SU-DHL-6 (cell line): ENCODE measurements around the gene RIPK4.

Source experiments
- H2AFZ ChIP-seq: fragments of 200-600 bp; sonication (generic); 2 replicates; pipeline ENCODE4 v1.6.1; 2014; ENCODE audit warnings: low read depth, mild to moderate bottlenecking, moderate library complexity, mixed read lengths, antibody characterized with exemption, low read length; ENCODE audit not compliant: severe bottlenecking
- H3F3A ChIP-seq: fragments of 200-600 bp; shearing (Covaris generic); 2 replicates; pipeline ENCODE4 v1.6.0; 2016; ENCODE audit warnings: antibody characterized with exemption, mild to moderate bottlenecking; ENCODE audit not compliant: insufficient read depth
- H3K27ac ChIP-seq: fragments of 200-600 bp; sonication (generic); 2 replicates; pipeline ENCODE4 v1.5.1; 2016; ENCODE audit warnings: low read depth, mild to moderate bottlenecking, low read length, moderate library complexity, mixed read lengths
- H3K27me3 ChIP-seq: fragments of 200-600 bp; sonication (generic), shearing (Covaris generic); 2 replicates; pipeline ENCODE4 v1.6.0; 2014; ENCODE audit warnings: mild to moderate bottlenecking, low read length
- H3K36me3 ChIP-seq: fragments of 200-600 bp; sonication (generic); 2 replicates; pipeline ENCODE4 v1.6.1; 2014; ENCODE audit warnings: mild to moderate bottlenecking, low read length, mixed read lengths
- H3K4me2 ChIP-seq: fragments of 300-600, 200-600 bp; shearing (Covaris generic), sonication (generic); 2 replicates; pipeline ENCODE4 v1.6.0; 2014; ENCODE audit warnings: low read length, low read depth, mild to moderate bottlenecking; ENCODE audit not compliant: poor library complexity, severe bottlenecking
- H3K4me3 ChIP-seq: fragments of 200-600 bp; sonication (generic); 2 replicates; pipeline ENCODE4 v1.5.1; 2014; ENCODE audit warnings: antibody characterized with exemption, low read length, mild to moderate bottlenecking, mixed read lengths; ENCODE audit not compliant: insufficient read depth, poor library complexity, severe bottlenecking
- H3K79me2 ChIP-seq: fragments of 200-600 bp; sonication (generic); 2 replicates; pipeline ENCODE4 v1.6.1; 2014; ENCODE audit warnings: mild to moderate bottlenecking, low read length, moderate library complexity; ENCODE audit not compliant: insufficient read depth
- H3K9ac ChIP-seq: fragments of 200-600 bp; sonication (generic); 2 replicates; pipeline ENCODE4 v1.7.0; 2014; ENCODE audit warnings: mild to moderate bottlenecking, low read length
- H3K9me2 ChIP-seq: fragments of 200-600 bp; sonication (generic); replicated peaks from 2 replicates; pipeline ENCODE4 v1.6.1; 2014; ENCODE audit warnings: low read length; ENCODE audit not compliant: insufficient read depth
- H3K9me3 ChIP-seq: fragments of 200-600 bp; sonication (generic); 2 replicates; pipeline ENCODE4 v1.6.1; 2014; ENCODE audit warnings: low read length, mixed read lengths; ENCODE audit not compliant: insufficient read depth
- H4K20me1 ChIP-seq: fragments of 200-600 bp; sonication (generic); 2 replicates; pipeline ENCODE4 v1.6.1; 2014; ENCODE audit warnings: low read depth, mild to moderate bottlenecking, antibody characterized with exemption, low read length, moderate library complexity, mixed read lengths
- EZH2phosphoT487 ChIP-seq: fragments of 200-600 bp; sonication (generic), shearing (Covaris generic); conservative IDR thresholded peaks from 2 replicates; pipeline ENCODE4 v1.6.1; 2018; ENCODE audit warnings: mild to moderate bottlenecking, antibody characterized with exemption, low read length, moderate library complexity, mixed read lengths
- TF ChIP-seq, protein P1 (sequence below): fragments of 200-600 bp; sonication (generic); IDR thresholded peaks from one replicate; pipeline ENCODE4 v1.5.1; 2017; ENCODE audit warnings: antibody characterized with exemption, mild to moderate bottlenecking, low read length, moderate library complexity; ENCODE audit not compliant: insufficient read depth, poor library complexity, severe bottlenecking

The RIPK4 gene

DNA sequence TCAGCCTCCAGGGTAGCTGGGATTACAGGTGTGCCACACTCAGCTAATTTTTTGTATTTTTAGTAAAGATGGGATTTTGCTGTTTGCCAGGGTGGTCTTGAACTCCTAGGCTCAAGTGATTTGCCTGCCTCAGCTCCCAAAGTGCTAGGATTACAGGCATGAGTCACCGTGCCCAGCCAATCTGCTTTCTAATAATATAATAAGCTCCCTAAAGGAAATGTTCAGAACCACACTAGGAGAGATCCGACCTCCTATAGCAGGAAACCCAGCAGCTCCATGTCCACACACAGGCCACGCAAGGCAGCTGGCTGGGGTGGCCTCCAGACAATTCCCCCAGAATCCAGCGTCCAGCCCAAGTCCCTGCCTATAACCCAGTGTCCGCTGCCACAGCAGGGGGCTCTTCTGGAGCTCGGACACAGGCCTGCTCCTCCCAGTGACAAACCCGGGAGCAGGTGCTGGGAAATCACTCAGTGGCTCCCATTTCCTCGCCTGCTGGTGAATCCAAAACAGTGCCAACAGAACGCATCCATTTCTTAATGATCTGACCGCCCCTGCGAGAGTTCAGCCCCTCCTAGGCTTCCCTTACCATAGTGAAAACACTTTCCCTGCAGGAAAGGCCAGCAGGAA, 7.5 kb downstream of the RIPK4 start:
- H3K36me3 ChIP-seq, result no peaks in the 10 kb centered on the region
- H3F3A ChIP-seq, result no peaks in the 10 kb centered on the region
- no peaks in the 10 kb centered on the region for H4K20me1 ChIP-seq
- H2AFZ ChIP-seq, result no peak overlapping the region
- TF ChIP-seq, protein P1, sequence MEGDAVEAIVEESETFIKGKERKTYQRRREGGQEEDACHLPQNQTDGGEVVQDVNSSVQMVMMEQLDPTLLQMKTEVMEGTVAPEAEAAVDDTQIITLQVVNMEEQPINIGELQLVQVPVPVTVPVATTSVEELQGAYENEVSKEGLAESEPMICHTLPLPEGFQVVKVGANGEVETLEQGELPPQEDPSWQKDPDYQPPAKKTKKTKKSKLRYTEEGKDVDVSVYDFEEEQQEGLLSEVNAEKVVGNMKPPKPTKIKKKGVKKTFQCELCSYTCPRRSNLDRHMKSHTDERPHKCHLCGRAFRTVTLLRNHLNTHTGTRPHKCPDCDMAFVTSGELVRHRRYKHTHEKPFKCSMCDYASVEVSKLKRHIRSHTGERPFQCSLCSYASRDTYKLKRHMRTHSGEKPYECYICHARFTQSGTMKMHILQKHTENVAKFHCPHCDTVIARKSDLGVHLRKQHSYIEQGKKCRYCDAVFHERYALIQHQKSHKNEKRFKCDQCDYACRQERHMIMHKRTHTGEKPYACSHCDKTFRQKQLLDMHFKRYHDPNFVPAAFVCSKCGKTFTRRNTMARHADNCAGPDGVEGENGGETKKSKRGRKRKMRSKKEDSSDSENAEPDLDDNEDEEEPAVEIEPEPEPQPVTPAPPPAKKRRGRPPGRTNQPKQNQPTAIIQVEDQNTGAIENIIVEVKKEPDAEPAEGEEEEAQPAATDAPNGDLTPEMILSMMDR, result no peak
- no peak for TF ChIP-seq EZH2phosphoT487
- no peaks in the 10 kb centered on the region for H3K9me3 ChIP-seq
- no peak overlapping the region for H3K9ac ChIP-seq
- H3K79me2 ChIP-seq, result no peaks in the 10 kb centered on the region
- H3K9me2 ChIP-seq, result no peaks in the 10 kb centered on the region
- no peak overlapping the region for H3K4me2 ChIP-seq
- H3K27ac ChIP-seq, result no peak overlapping the region
- no peak overlapping the region for H3K4me3 ChIP-seq
- no peaks in the 10 kb centered on the region for H3K27me3 ChIP-seq

GRCh38 chr21:41758550-41758949, 8.3 kb downstream of the RIPK4 start:
- Histone ChIP-seq H3K79me2 (no peaks in the 10 kb centered on the region), H4K20me1 (no peaks in the 10 kb centered on the region), H2AFZ (no peak overlapping the region)

DNA sequence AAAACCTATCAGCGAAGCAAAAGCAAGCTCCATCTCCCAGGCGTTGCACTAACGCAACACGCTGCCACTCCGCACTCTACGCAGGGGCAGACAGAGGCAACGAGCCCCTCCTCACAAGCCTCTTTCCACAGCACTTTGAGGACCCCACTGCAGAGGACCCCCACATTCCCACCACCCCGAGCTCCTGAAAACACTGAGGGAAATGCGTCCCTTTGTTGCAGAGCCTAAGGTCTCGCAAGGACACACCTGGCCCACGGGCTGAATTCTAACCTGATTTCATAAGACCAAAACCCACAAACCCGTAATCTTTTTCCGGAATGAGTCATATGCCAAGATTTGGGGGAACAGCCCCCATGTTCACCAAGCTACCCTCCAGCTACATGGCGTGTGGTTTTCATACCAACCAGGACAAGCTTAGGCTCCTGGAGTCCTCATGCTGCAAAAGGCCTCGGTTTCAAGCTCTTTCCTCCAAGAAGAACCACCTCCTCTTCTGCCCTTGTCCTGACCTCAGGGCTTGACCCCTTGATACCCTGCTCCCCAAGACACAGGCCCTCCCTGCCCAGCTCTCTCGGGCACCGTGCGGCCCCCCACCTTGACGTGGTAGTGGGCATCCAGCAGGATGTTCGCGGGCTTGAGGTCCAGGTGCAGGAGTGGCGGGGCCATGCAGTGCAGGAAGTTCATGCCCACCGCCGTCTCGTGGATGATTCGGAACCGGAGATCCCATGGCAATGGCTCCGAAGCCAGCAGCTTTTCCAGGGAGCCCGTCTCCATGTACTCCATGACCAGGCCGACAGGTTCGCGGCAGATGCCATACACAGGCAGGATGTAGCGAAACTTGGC, 10.7 kb downstream of the RIPK4 start:
- H3K79me2 ChIP-seq, result no peaks in the 10 kb centered on the region
- no peaks in the 10 kb centered on the region for H3F3A ChIP-seq
- H3K9me2 ChIP-seq, result no peaks in the 10 kb centered on the region
- H3K9me3 ChIP-seq, result no peaks in the 10 kb centered on the region
- H3K27me3 ChIP-seq, result no peaks in the 10 kb centered on the region
- TF ChIP-seq EZH2phosphoT487, result no peak
- TF ChIP-seq, protein P1, result no peak
- H2AFZ ChIP-seq, result no peak overlapping the region
- H3K4me2 ChIP-seq, result no peak overlapping the region
- no peak overlapping the region for H3K27ac ChIP-seq
- H3K4me3 ChIP-seq, result no peak overlapping the region
- no peak overlapping the region for H3K9ac ChIP-seq
- H4K20me1 ChIP-seq, result no peaks in the 10 kb centered on the region
- H3K36me3 ChIP-seq, result no peaks in the 10 kb centered on the region

More at GRCh38 chr21:41758550-41758949, 8.3 kb downstream of the RIPK4 start:
- no peaks in the 10 kb centered on the region for H3K36me3 ChIP-seq
- no peak overlapping the region for H3K4me2 ChIP-seq
- H3K27me3 ChIP-seq, result no peaks in the 10 kb centered on the region
- no peak overlapping the region for H3K27ac ChIP-seq
- no peak overlapping the region for H3K4me3 ChIP-seq
- TF ChIP-seq, protein P1, result no peak
- no peak for TF ChIP-seq EZH2phosphoT487
- no peaks in the 10 kb centered on the region for H3K9me3 ChIP-seq
- H3K9ac ChIP-seq, result no peak overlapping the region
- no peaks in the 10 kb centered on the region for H3F3A ChIP-seq
- no peaks in the 10 kb centered on the region for H3K9me2 ChIP-seq
